ENCODE results near the gene RNF220.

- no peak for TF ChIP-seq CTCF (IDR thresholded peaks at IDR 0.05)
- no peak for TF ChIP-seq CHD2 (IDR thresholded peaks at IDR 0.05; ENCODE audit: low read length, partially characterized antibody)
- no peak for TF ChIP-seq TCF12 (IDR thresholded peaks at IDR 0.05)
Observed at GRCh38 chr1:44673675-44674112, 268.6 kb downstream of the RNF220 start.

Data from SK-N-SH (cell line).